Liver (tissue), 9 donors: ENCODE data around the gene LMF2. TPM values are rescaled to one million over a fixed set of nuclear protein-coding genes. Genes with fewer than 3 reads are reported as not detected.

Experiments
- DNase-seq: peaks from one replicate; pipeline ENCODE4 v3.0.0-alpha.2; 2017; ENCODE audit warnings: low spot score
- H3K27ac ChIP-seq, 2 donors: one replicate each; pipeline ENCODE4 v1.7.0; 2013; ENCODE audit warnings: inconsistent platforms in 2 of 2, low read length in 2 of 2, control low read depth in 1 of 2, low read depth in 1 of 2, mild to moderate bottlenecking in 1 of 2
- H3K27me3 ChIP-seq, 4 donors: one replicate each; pipeline versions ENCODE4 v1.6.1 to v1.7.0; 2013; ENCODE audit warnings: low read length in 3 of 4, inconsistent platforms in 1 of 4, mild to moderate bottlenecking in 1 of 4, moderate library complexity in 1 of 4; ENCODE audit not compliant: control insufficient read depth in 4 of 4, insufficient read depth in 4 of 4
- H3K36me3 ChIP-seq, 4 donors: one replicate each; pipeline versions ENCODE4 v1.6.1 to v1.7.0; 2013; ENCODE audit warnings: low read length in 3 of 4, mild to moderate bottlenecking in 3 of 4, low read depth in 1 of 4, moderate library complexity in 1 of 4; ENCODE audit not compliant: control insufficient read depth in 4 of 4, insufficient read depth in 3 of 4
- H3K4me1 ChIP-seq, 4 donors: one replicate each; pipeline versions ENCODE4 v1.6.1 to v1.7.0; 2013; ENCODE audit warnings: low read length in 3 of 4, mild to moderate bottlenecking in 3 of 4, moderate library complexity in 1 of 4; ENCODE audit not compliant: control insufficient read depth in 4 of 4, insufficient read depth in 4 of 4
- H3K4me3 ChIP-seq, 3 donors: one replicate each; pipeline versions ENCODE4 v1.6.1 to v1.7.0; 2013; ENCODE audit warnings: low read length in 3 of 3, control low read depth in 1 of 3, low read depth in 1 of 3, mild to moderate bottlenecking in 1 of 3
- H3K9ac ChIP-seq, 2 donors: one replicate each; pipeline ENCODE4 v1.7.0; 2013; ENCODE audit warnings: low read length in 2 of 2, mild to moderate bottlenecking in 2 of 2, moderate library complexity in 2 of 2, control low read depth in 1 of 2, low read depth in 1 of 2
- H3K9me3 ChIP-seq, 4 donors: one replicate each; pipeline versions ENCODE4 v1.6.1 to v1.7.0; 2013; ENCODE audit warnings: low read length in 3 of 4; ENCODE audit not compliant: control insufficient read depth in 4 of 4
- CTCF ChIP-seq: fragments of 150-350 bp; IDR thresholded peaks from 2 replicates; pipeline ENCODE4 v1.5.1; 2017; ENCODE audit warnings: improper control_type of control experiment, low read depth, low read length; ENCODE audit not compliant: missing input control
- EGR1 ChIP-seq, 2 donors: IDR thresholded peaks; 2 replicates each; pipeline ENCODE4 v1.6.1; 2016 to 2018; ENCODE audit warnings: antibody characterized with exemption in 2 of 2, low read depth in 2 of 2
- FOXA1 ChIP-seq: IDR thresholded peaks from 2 replicates; pipeline ENCODE4 v1.6.1; 2016; ENCODE audit warnings: antibody characterized with exemption
- FOXA2 ChIP-seq: IDR thresholded peaks from 2 replicates; pipeline ENCODE4 v1.6.1; 2016; ENCODE audit warnings: antibody characterized with exemption
- GABPA ChIP-seq, 2 donors: IDR thresholded peaks in 1 of 2; conservative IDR thresholded peaks in 1 of 2; 2 replicates each; pipeline ENCODE4 v1.6.1; 2016; ENCODE audit warnings: antibody characterized with exemption in 2 of 2, mild to moderate bottlenecking in 1 of 2, moderate library complexity in 1 of 2
- HNF4A ChIP-seq, 2 donors: conservative IDR thresholded peaks; 2 replicates each; pipeline ENCODE4 v1.6.1; 2016; ENCODE audit warnings: antibody characterized with exemption in 2 of 2, mild to moderate bottlenecking in 2 of 2
- HNF4G ChIP-seq: IDR thresholded peaks from 2 replicates; pipeline ENCODE4 v1.6.1; 2016; ENCODE audit warnings: antibody characterized with exemption
- JUND ChIP-seq, 2 donors: IDR thresholded peaks; 2 replicates each; pipeline ENCODE4 v1.6.1; 2016; ENCODE audit warnings: antibody characterized with exemption in 2 of 2
- NR2F2 ChIP-seq: IDR thresholded peaks from 2 replicates; pipeline ENCODE4 v1.6.1; 2016; ENCODE audit warnings: antibody characterized with exemption
- RAD21 ChIP-seq, 2 donors: IDR thresholded peaks; 2 replicates each; pipeline ENCODE4 v1.6.1; 2016; ENCODE audit warnings: antibody characterized with exemption in 2 of 2, mild to moderate bottlenecking in 2 of 2
- REST ChIP-seq: IDR thresholded peaks from 2 replicates; pipeline ENCODE4 v1.6.1; 2016; ENCODE audit warnings: antibody characterized with exemption, mild to moderate bottlenecking
- RXRA ChIP-seq, 2 donors: IDR thresholded peaks; 2 replicates each; pipeline ENCODE4 v1.6.1; 2017 to 2018; ENCODE audit warnings: antibody characterized with exemption in 2 of 2, mild to moderate bottlenecking in 1 of 2
- SP1 ChIP-seq: IDR thresholded peaks from 2 replicates; pipeline ENCODE4 v1.6.1; 2018; ENCODE audit warnings: antibody characterized with exemption, mild to moderate bottlenecking
- TAF1 ChIP-seq: conservative IDR thresholded peaks from 2 replicates; pipeline ENCODE4 v1.6.1; 2016; ENCODE audit warnings: antibody characterized with exemption, mild to moderate bottlenecking
- YY1 ChIP-seq: IDR thresholded peaks from 2 replicates; pipeline ENCODE4 v1.6.1; 2016; ENCODE audit warnings: antibody characterized with exemption, mild to moderate bottlenecking
- ZBTB33 ChIP-seq: IDR thresholded peaks from 2 replicates; pipeline ENCODE4 v1.6.1; 2016; ENCODE audit warnings: antibody characterized with exemption
- WGBS: extraction: QIAGEN DNeasy Blood & Tissue Kit; methylation state at CpG from one replicate; pipeline ENCODE4 v1.1.7; 2013; 5-methylcytosine and 5-hydroxymethylcytosine counted together
- polyA plus RNA-seq, 2 donors: library from polyadenylated mRNA; stranded (reverse) in 1 of 2; unstranded in 1 of 2; fragments of 200-250 nt in 1 of 2; fragments of >200 nt in 1 of 2; fragmentation: Nextera tagmentation in 1 of 2; extraction: Ambion mirVana in 1 of 2; gene quantifications; one replicate each; pipeline versions ENCODE4 v1.2.1 to v1.2.3, GENCODE V29; 2013 to 2015
- total RNA-seq, 2 donors: library from RNA; depleted of rRNA; stranded (reverse); fragments of >200 nt; gene quantifications; one replicate each; pipeline ENCODE4 v1.2.3, GENCODE V29; 2014
- TF ChIP-seq, protein P1 (sequence below): IDR thresholded peaks from 2 replicates; pipeline ENCODE4 v1.6.1; 2016; ENCODE audit warnings: antibody characterized with exemption
- TF ChIP-seq, protein P2 (sequence below): IDR thresholded peaks from 2 replicates; pipeline ENCODE4 v1.6.1; 2016; ENCODE audit warnings: antibody characterized with exemption
- donor health status: healthy.
- donor health status: healthy.
- donor health status: healthy.
- donor health status: healthy.
- donor health status: healthy.

LMF2 gene
- total and polyA plus RNA-seq, 4 donors = 16.7 to 35.6 (median 25.9) TPM

- TF ChIP-seq CTCF (no peak), YY1 (no peak), JUND (IDR thresholded peaks at IDR 0.05) (no peak), RAD21 (IDR thresholded peaks at IDR 0.05) (no peak), FOXA2 (no peak)
Measured at GRCh38 chr22:50553310-50553709, 45.8 kb upstream of the LMF2 start (continued).

DNA sequence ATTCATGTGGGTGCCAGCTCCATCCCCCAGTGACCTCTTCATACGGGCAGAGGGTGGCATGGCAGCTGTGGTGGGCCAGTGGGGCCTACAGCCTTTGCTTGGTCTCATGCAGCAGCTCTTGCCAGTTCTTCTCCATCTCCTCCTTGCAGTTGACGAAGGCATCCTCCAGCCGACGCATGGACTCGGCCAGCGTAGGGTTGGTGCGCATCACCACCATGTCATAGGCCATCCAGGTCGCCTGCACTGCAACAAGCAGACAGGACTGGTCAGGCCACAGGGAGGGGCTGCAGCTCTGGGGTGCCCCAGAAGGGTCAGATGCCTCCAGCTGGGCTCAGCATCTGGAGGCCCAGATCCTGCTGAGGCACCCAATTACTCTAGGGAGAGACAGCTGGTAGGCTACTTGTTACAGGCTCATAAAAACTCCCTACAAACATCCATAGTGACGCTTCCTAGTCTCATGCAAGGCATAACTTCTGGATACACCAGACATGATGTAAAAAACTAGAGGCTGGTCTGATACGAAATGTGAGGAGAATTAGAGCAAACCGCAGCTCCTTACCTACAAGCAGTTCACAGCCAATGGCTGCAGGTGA is 43.8 kb upstream of the LMF2 start:
- TF ChIP-seq HNF4A (conservative IDR thresholded peaks at IDR 0.05) = no peak
- TF ChIP-seq SP1 = no peak
- no peak for TF ChIP-seq FOXA2
- TF ChIP-seq RAD21 (IDR thresholded peaks at IDR 0.05) = no peak
- TF ChIP-seq, protein P1, sequence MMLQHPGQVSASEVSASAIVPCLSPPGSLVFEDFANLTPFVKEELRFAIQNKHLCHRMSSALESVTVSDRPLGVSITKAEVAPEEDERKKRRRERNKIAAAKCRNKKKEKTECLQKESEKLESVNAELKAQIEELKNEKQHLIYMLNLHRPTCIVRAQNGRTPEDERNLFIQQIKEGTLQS = no peak
- no peak for TF ChIP-seq HNF4G
- TF ChIP-seq RXRA (IDR thresholded peaks at IDR 0.05) = no peak
- TF ChIP-seq EGR1 (IDR thresholded peaks at IDR 0.05; ENCODE audit: low read depth in 2 of 2) = no peak
- no peak for TF ChIP-seq FOXA1
- no peak for TF ChIP-seq REST
- TF ChIP-seq YY1 = no peak
- TF ChIP-seq NR2F2 = no peak
- TF ChIP-seq TAF1 = no peak
- TF ChIP-seq GABPA (IDR thresholded peaks at IDR 0.05 in 1 of 2, conservative IDR thresholded peaks at IDR 0.05 in 1 of 2) = no peak
- no peak for TF ChIP-seq ZBTB33
- no peak for TF ChIP-seq JUND (IDR thresholded peaks at IDR 0.05)
- TF ChIP-seq CTCF = no peak
- TF ChIP-seq, protein P2, sequence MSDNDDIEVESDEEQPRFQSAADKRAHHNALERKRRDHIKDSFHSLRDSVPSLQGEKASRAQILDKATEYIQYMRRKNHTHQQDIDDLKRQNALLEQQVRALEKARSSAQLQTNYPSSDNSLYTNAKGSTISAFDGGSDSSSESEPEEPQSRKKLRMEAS = no peak
- no peaks in the 10 kb centered on the region for H3K36me3 ChIP-seq
- H3K4me3 ChIP-seq = no peak overlapping the region
- no peak for DNase-seq
- 93% methylated on average over 11 of the region's 11 CpGs for WGBS
- peaks cover 0 to 9% (median 8%) of the 10 kb centered on the region in 4 donors for H3K4me1 ChIP-seq
- H3K9ac ChIP-seq = no peak overlapping the region
- H3K9me3 ChIP-seq = no peaks in the 10 kb centered on the region
- no peaks in the 10 kb centered on the region for H3K27me3 ChIP-seq
- no peak overlapping the region for H3K27ac ChIP-seq
